IMR-90 (cell line): ENCODE measurements around the gene TRIO. TPM values are rescaled to one million over a fixed set of nuclear protein-coding genes. Genes with fewer than 3 reads are reported as not detected.

Experiments used
- ATAC-seq: fragments of 200-7000 bp; cut with Tn5 transposase; 2 replicates; pipeline ENCODE4 v1.9.1; 2020; ENCODE audit warnings: low read depth, mild to moderate bottlenecking, moderate library complexity
- BruUV-seq: library from RNA; stranded (reverse); fragments of 400-500 nt; replicated peaks from 2 replicates; lab custom pipeline; 2021; lab: Mats Ljungman, UMichigan
- CTCF ChIA-PET: fragments of 300-600 bp; formaldehyde crosslinking; extraction: SDS; loops from one replicate; lab custom pipeline; 2021; ENCODE audit warnings: antibody characterized with exemption; lab: Yijun Ruan, JAX
- POLR2A ChIA-PET: fragments of 300-600 bp; sonication (Branson Sonifier 250); formaldehyde crosslinking; loops from one replicate; lab custom pipeline; 2022; ENCODE audit warnings: antibody characterized with exemption; ENCODE audit not compliant: unreplicated experiment; lab: Charles Lee
- DNase-seq: peaks from one replicate; pipeline ENCODE4 v3.0.0; 2013
- H2AFZ ChIP-seq: replicated peaks from 2 replicates; pipeline ENCODE3; 2013; ENCODE audit warnings: low read length, mild to moderate bottlenecking; ENCODE audit not compliant: poor library complexity
- H2AK5ac ChIP-seq: 2 replicates; pipeline ENCODE4 v1.6.1; 2013; ENCODE audit warnings: low read depth, low read length, inconsistent platforms
- H2AK9ac ChIP-seq: replicated peaks from 2 replicates; pipeline ENCODE3; 2013; ENCODE audit warnings: mild to moderate bottlenecking, low read depth, low read length, moderate library complexity; ENCODE audit not compliant: poor library complexity
- H2BK120ac ChIP-seq: 2 replicates; pipeline ENCODE4 v1.6.1; 2013; ENCODE audit warnings: low read depth, low read length, inconsistent platforms
- H2BK15ac ChIP-seq: 3 replicates; pipeline ENCODE4 v1.6.1; 2013; ENCODE audit warnings: low read depth, low read length, inconsistent platforms
- H2BK20ac ChIP-seq: 2 replicates; pipeline ENCODE4 v1.6.1; 2013; ENCODE audit warnings: low read depth, mild to moderate bottlenecking, inconsistent platforms, low read length, moderate library complexity
- H2BK5ac ChIP-seq: 2 replicates; pipeline ENCODE4 v1.6.1; 2013; ENCODE audit warnings: mild to moderate bottlenecking, low read depth, low read length, inconsistent platforms; ENCODE audit not compliant: poor library complexity, severe bottlenecking
- H3K14ac ChIP-seq: replicated peaks from 2 replicates; pipeline ENCODE4 v1.6.1; 2013; ENCODE audit warnings: low read depth, low read length, inconsistent platforms
- H3K18ac ChIP-seq: 2 replicates; pipeline ENCODE4 v1.6.1; 2013; ENCODE audit warnings: low read depth, low read length, control low read depth
- H3K23ac ChIP-seq: 2 replicates; pipeline ENCODE4 v1.6.1; 2013; ENCODE audit warnings: low read depth, low read length, inconsistent platforms
- H3K27ac ChIP-seq: 2 replicates; pipeline ENCODE4 v1.5.1; 2013; ENCODE audit warnings: mild to moderate bottlenecking, control low read depth, low read length; ENCODE audit not compliant: insufficient read depth
- H3K27me3 ChIP-seq: 2 replicates; pipeline ENCODE4 v1.6.1; 2013; ENCODE audit warnings: low read length; ENCODE audit not compliant: control insufficient read depth, insufficient read depth
- H3K36me3 ChIP-seq: 2 replicates; pipeline ENCODE4 v1.6.1; 2013; ENCODE audit warnings: low read length, mixed read lengths; ENCODE audit not compliant: control insufficient read depth, insufficient read depth
- H3K4ac ChIP-seq: 2 replicates; pipeline ENCODE4 v1.6.1; 2013; ENCODE audit warnings: low read depth, low read length, inconsistent platforms
- H3K4me1 ChIP-seq: 2 replicates; pipeline ENCODE4 v1.6.1; 2013; ENCODE audit warnings: low read length, mixed read lengths; ENCODE audit not compliant: control insufficient read depth, insufficient read depth
- H3K4me2 ChIP-seq: 2 replicates; pipeline ENCODE4 v1.6.1; 2013; ENCODE audit warnings: low read depth, mild to moderate bottlenecking, control low read depth, low read length, moderate library complexity
- H3K4me3 ChIP-seq: 2 replicates; pipeline ENCODE4 v1.5.1; 2013; ENCODE audit warnings: low read depth, mild to moderate bottlenecking, control low read depth, low read length, moderate library complexity; ENCODE audit not compliant: insufficient read depth
- H3K56ac ChIP-seq: 2 replicates; pipeline ENCODE4 v1.6.1; 2013; ENCODE audit warnings: low read length, inconsistent platforms; ENCODE audit not compliant: insufficient read depth; ENCODE audit errors: extremely low read depth
- H3K79me1 ChIP-seq, 2 experiments: 2 replicates each; pipeline ENCODE4 v1.6.1; 2013; ENCODE audit warnings: low read length in 2 of 2, inconsistent platforms in 1 of 2, low read depth in 1 of 2
- H3K9ac ChIP-seq: 2 replicates; pipeline ENCODE4 v1.6.1; 2013; ENCODE audit warnings: low read depth, low read length, control low read depth
- H3K9me1 ChIP-seq: 2 replicates; pipeline ENCODE4 v1.6.1; 2013; ENCODE audit warnings: low read length, inconsistent platforms; ENCODE audit not compliant: insufficient read depth
- H3K9me3 ChIP-seq: 2 replicates; pipeline ENCODE4 v1.6.1; 2013; ENCODE audit warnings: low read length; ENCODE audit not compliant: control insufficient read depth, insufficient read depth
- H4K20me1 ChIP-seq: 2 replicates; pipeline ENCODE4 v1.6.1; 2013; ENCODE audit warnings: low read length, inconsistent platforms; ENCODE audit not compliant: insufficient read depth
- H4K5ac ChIP-seq: 2 replicates; pipeline ENCODE4 v1.6.1; 2013; ENCODE audit warnings: mild to moderate bottlenecking, low read depth, low read length, control low read depth
- H4K8ac ChIP-seq, 2 experiments: 2 replicates each; pipeline ENCODE4 v1.6.1; 2013; ENCODE audit warnings: low read depth in 2 of 2, low read length in 2 of 2, control low read depth in 1 of 2, inconsistent platforms in 1 of 2
- H4K91ac ChIP-seq: 2 replicates; pipeline ENCODE4 v1.6.1; 2013; ENCODE audit warnings: low read depth, low read length, inconsistent platforms; ENCODE audit not compliant: insufficient read depth
- MAZ ChIP-seq: IDR thresholded peaks from 2 replicates; pipeline ENCODE4 v1.6.1; 2012; ENCODE audit warnings: low read depth, mild to moderate bottlenecking, low read length, improper control_type of control experiment, moderate library complexity, borderline replicate concordance
- WGBS, 2 experiments: methylation state at CpG; one replicate each; pipeline versions ENCODE4 v1.1.5 to v1.1.7; 2013; ENCODE audit warnings: missing lambda C conversion rate in 2 of 2; ENCODE audit not compliant: insufficient read length in 1 of 2; ENCODE audit errors: extremely low coverage in 2 of 2; 5-methylcytosine and 5-hydroxymethylcytosine counted together
- dilution Hi-C: fragments of 300-500 bp; cut with HindIII; formaldehyde crosslinking; loops from one replicate; pipeline ENCODE4 v1.14.3; 2018; ENCODE audit warnings: low sequenced_read_pairs; ENCODE audit not compliant: unreplicated experiment
- in situ Hi-C: fragments of 300-500 bp; cut with MboI; formaldehyde crosslinking; loops from 3 replicates; pipeline ENCODE4 v1.14.3; 2019; ENCODE audit warnings: low sequenced_read_pairs, inconsistent platforms, mixed read lengths
- intact Hi-C: fragments of 100-400 bp; cut with micrococcal nuclease; formaldehyde crosslinking; loops from 2 replicates; pipeline ENCODE4 v1.10.0; 2022
- polyA plus RNA-seq, 3 experiments: library from polyadenylated mRNA; depleted of rRNA; stranded (reverse); fragments of >200 nt; gene quantifications; 2 replicates each; pipeline ENCODE4 v1.2.3, GENCODE V29; 2012; ENCODE audit warnings: low replicate concordance in 1 of 3
- total RNA-seq: library from RNA; depleted of rRNA; stranded (reverse); fragments of >200 nt; gene quantifications from 2 replicates; pipeline ENCODE4 v1.2.3, GENCODE V29; 2012

Gene TRIO
- total and polyA plus RNA-seq, 2 of the 4 experiments (the other 2 are of a cell fraction): 206 to 522 TPM

- in situ Hi-C loops: loop anchor here (25.0 kb wide), 1 partner anchor 592 kb away; no protein-coding TSS in a partner anchor
- no peak overlapping the region for H4K5ac ChIP-seq
- no peak overlapping the region for H2AFZ ChIP-seq
- H2BK20ac ChIP-seq: no peak overlapping the region
- no peak overlapping the region for H3K4ac ChIP-seq
- H2BK120ac ChIP-seq: no peak overlapping the region
- no peaks in the 10 kb centered on the region for H3K27me3 ChIP-seq
- peak overlapping the region; percentile 5; the same call in 1 of the 2 replicates for H3K27ac ChIP-seq
- intact Hi-C loops: no loop called here
- no peak overlapping the region for H4K91ac ChIP-seq
- dilution Hi-C loops: no loop called here
- ATAC-seq (no peak), DNase-seq (peak; percentile 53)
- H2BK5ac ChIP-seq: no peak overlapping the region
- peaks cover 76% of the 10 kb centered on the region for H3K36me3 ChIP-seq
- no peak for TF ChIP-seq MAZ
- peaks cover 100% of the 10 kb centered on the region for H4K20me1 ChIP-seq
- peaks cover 46% of the 10 kb centered on the region for H3K9me1 ChIP-seq
- WGBS, 2 experiments: 65% methylated on average over 4 of the region's 7 CpGs; no CpG with 5 or more reads in 1 of the 2 experiments
- no peak overlapping the region for H2BK15ac ChIP-seq
- no peak overlapping the region for H3K56ac ChIP-seq
- no peak overlapping the region for H3K18ac ChIP-seq
- ChIA-PET CTCF (no interaction called here), POLR2A (no interaction called here)
- H3K14ac ChIP-seq: no peak overlapping the region
- no peak overlapping the region for H2AK5ac ChIP-seq
- H3K79me1 ChIP-seq: peaks cover 54 to 95% of the 10 kb centered on the region in 2 experiments
- BruUV-seq: no TSS peak
- H3K9ac ChIP-seq: no peak overlapping the region
- no peak overlapping the region; a peak in 1 of 4 replicates for H4K8ac ChIP-seq
- H2AK9ac ChIP-seq: no peak overlapping the region
- no peak overlapping the region for H3K4me3 ChIP-seq
- no peak overlapping the region for H3K23ac ChIP-seq
- H3K9me3 ChIP-seq: no peaks in the 10 kb centered on the region
- H3K4me2 ChIP-seq: no peak overlapping the region
- peaks cover 28% of the 10 kb centered on the region for H3K4me1 ChIP-seq
These were observed 277.1 kb downstream of the TRIO start for GRCh38 chr5:14420101-14420811.
